ENCODE data around the gene VDAC1.

DNA sequence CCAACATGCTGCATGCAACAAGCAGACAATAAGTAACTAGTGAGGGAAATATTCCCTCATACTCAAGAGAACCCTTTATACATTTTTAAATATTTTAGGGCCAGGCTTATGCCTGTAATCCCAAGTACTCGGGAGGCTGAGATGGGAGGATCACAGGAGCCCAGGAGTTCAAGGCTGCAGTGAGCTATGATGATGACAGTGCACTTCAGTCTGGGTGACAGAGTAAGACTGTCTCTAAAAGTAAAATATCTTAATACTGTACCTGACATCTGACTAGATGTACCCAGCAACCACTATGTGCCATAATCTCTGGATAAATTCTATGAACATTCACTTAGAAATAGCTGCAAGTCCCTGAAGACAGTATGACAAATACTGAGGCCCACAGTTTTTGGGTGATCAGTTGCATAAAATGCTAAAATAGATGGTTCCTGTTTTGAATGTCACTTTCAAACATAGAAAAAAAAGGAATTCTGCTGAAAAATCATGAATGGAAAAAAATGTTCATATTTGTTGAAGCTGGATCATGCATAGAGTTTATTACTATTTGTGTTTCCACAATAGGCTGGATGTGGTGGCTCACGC lies 34.4 kb downstream of the VDAC1 start:
- TF ChIP-seq, protein P1, sequence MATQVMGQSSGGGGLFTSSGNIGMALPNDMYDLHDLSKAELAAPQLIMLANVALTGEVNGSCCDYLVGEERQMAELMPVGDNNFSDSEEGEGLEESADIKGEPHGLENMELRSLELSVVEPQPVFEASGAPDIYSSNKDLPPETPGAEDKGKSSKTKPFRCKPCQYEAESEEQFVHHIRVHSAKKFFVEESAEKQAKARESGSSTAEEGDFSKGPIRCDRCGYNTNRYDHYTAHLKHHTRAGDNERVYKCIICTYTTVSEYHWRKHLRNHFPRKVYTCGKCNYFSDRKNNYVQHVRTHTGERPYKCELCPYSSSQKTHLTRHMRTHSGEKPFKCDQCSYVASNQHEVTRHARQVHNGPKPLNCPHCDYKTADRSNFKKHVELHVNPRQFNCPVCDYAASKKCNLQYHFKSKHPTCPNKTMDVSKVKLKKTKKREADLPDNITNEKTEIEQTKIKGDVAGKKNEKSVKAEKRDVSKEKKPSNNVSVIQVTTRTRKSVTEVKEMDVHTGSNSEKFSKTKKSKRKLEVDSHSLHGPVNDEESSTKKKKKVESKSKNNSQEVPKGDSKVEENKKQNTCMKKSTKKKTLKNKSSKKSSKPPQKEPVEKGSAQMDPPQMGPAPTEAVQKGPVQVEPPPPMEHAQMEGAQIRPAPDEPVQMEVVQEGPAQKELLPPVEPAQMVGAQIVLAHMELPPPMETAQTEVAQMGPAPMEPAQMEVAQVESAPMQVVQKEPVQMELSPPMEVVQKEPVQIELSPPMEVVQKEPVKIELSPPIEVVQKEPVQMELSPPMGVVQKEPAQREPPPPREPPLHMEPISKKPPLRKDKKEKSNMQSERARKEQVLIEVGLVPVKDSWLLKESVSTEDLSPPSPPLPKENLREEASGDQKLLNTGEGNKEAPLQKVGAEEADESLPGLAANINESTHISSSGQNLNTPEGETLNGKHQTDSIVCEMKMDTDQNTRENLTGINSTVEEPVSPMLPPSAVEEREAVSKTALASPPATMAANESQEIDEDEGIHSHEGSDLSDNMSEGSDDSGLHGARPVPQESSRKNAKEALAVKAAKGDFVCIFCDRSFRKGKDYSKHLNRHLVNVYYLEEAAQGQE (IDR thresholded peaks at IDR 0.05; ENCODE audit: low read depth): no peak
- TF ChIP-seq EP300 (IDR thresholded peaks at IDR 0.05; ENCODE audit: borderline replicate concordance): no peak
- TF ChIP-seq, protein P2, sequence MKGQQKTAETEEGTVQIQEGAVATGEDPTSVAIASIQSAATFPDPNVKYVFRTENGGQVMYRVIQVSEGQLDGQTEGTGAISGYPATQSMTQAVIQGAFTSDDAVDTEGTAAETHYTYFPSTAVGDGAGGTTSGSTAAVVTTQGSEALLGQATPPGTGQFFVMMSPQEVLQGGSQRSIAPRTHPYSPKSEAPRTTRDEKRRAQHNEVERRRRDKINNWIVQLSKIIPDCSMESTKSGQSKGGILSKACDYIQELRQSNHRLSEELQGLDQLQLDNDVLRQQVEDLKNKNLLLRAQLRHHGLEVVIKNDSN (IDR thresholded peaks at IDR 0.05): no peak
- TF ChIP-seq, protein P3, sequence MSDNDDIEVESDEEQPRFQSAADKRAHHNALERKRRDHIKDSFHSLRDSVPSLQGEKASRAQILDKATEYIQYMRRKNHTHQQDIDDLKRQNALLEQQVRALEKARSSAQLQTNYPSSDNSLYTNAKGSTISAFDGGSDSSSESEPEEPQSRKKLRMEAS (IDR thresholded peaks at IDR 0.05): no peak
- no peak for TF ChIP-seq EGR1 (IDR thresholded peaks at IDR 0.05)
- TF ChIP-seq TAF1 (IDR thresholded peaks at IDR 0.05; ENCODE audit: low read depth): no peak
- no peak for TF ChIP-seq CREB1 (IDR thresholded peaks at IDR 0.05; ENCODE audit: low read depth)
- no peak for TF ChIP-seq FOXM1 (IDR thresholded peaks at IDR 0.05; ENCODE audit: borderline replicate concordance, low read depth)
- no peak for TF ChIP-seq TEAD4 (IDR thresholded peaks at IDR 0.05)
- TF ChIP-seq RAD21 (IDR thresholded peaks at IDR 0.05; ENCODE audit: low read depth): no peak
